ENCODE results near the gene KLF5. TPM values are rescaled to one million over a fixed set of nuclear protein-coding genes. Genes with fewer than 3 reads are reported as not detected.

Gene KLF5
- total RNA-seq, 1 experiment from 2014 or later: 2.3 TPM

DNA sequence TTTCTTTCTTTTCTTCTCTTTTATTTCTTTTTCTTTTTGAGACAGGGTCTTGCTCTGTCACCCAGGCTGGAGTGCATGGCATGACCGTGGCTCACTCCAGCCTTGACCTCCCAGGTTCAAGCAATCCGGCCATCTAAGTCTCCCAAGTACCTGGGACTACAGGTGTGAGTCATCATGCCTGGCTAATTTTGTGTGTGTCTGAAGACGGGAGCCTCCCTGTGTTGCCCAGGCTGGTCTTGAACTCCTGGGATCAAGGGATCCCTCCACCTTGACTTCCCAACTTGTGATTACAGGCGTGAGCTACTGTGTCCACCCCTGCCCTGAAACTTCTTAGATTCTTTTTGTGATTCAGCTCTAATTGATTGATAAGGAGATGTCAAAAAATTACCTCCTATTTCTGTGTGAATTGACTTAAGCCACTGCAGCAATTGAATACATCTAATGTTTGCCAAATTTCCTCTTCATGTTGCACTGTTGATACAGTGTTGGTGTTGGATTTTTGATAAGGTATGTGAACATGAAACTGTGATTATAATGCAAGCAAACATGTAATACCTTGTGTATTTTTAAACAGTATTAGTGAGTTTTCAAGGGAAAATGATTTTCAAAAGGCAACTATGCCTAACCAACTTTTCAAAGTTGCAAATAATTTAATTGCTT is 22.6 kb downstream of the KLF5 start (continued):
- TF ChIP-seq, protein P1, sequence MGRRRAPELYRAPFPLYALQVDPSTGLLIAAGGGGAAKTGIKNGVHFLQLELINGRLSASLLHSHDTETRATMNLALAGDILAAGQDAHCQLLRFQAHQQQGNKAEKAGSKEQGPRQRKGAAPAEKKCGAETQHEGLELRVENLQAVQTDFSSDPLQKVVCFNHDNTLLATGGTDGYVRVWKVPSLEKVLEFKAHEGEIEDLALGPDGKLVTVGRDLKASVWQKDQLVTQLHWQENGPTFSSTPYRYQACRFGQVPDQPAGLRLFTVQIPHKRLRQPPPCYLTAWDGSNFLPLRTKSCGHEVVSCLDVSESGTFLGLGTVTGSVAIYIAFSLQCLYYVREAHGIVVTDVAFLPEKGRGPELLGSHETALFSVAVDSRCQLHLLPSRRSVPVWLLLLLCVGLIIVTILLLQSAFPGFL (CRISPR knock-in tag; IDR thresholded peaks at IDR 0.05; ENCODE audit: borderline replicate concordance): no peak
- no peak for TF ChIP-seq GABPB1 (CRISPR knock-in tag; IDR thresholded peaks at IDR 0.05)
- TF ChIP-seq ESRRA (CRISPR knock-in tag; IDR thresholded peaks at IDR 0.05; ENCODE audit: borderline replicate concordance): no peak
- no peak for TF ChIP-seq SMAD4 (CRISPR knock-in tag; IDR thresholded peaks at IDR 0.05)

DNA sequence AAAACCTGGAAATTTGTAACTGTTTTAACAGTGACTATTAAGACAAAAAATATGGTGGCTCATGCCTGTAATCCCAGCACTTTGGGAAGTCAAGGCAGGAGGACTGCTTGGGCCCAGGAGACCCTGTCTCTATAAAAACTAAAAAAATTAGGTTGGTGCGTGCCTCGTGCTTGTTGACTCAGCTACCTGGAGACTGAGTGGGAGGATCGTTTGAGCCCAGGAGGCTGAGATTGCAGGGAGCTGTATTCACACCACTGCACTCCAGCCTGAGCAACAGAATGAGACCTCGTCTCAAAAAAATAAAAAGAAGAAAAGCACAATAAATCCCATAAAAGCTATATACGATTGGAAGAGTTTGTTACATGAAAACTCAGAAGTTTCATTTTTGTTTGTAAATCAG is 23.7 kb downstream of the KLF5 start:
- H3K9me3 Mint-ChIP-seq: peaks cover 13% of the 10 kb centered on the region
- no peak for TF ChIP-seq ZNF317 (CRISPR knock-in tag; IDR thresholded peaks at IDR 0.05; ENCODE audit: borderline replicate concordance, low read depth)
- TF ChIP-seq, protein P2, sequence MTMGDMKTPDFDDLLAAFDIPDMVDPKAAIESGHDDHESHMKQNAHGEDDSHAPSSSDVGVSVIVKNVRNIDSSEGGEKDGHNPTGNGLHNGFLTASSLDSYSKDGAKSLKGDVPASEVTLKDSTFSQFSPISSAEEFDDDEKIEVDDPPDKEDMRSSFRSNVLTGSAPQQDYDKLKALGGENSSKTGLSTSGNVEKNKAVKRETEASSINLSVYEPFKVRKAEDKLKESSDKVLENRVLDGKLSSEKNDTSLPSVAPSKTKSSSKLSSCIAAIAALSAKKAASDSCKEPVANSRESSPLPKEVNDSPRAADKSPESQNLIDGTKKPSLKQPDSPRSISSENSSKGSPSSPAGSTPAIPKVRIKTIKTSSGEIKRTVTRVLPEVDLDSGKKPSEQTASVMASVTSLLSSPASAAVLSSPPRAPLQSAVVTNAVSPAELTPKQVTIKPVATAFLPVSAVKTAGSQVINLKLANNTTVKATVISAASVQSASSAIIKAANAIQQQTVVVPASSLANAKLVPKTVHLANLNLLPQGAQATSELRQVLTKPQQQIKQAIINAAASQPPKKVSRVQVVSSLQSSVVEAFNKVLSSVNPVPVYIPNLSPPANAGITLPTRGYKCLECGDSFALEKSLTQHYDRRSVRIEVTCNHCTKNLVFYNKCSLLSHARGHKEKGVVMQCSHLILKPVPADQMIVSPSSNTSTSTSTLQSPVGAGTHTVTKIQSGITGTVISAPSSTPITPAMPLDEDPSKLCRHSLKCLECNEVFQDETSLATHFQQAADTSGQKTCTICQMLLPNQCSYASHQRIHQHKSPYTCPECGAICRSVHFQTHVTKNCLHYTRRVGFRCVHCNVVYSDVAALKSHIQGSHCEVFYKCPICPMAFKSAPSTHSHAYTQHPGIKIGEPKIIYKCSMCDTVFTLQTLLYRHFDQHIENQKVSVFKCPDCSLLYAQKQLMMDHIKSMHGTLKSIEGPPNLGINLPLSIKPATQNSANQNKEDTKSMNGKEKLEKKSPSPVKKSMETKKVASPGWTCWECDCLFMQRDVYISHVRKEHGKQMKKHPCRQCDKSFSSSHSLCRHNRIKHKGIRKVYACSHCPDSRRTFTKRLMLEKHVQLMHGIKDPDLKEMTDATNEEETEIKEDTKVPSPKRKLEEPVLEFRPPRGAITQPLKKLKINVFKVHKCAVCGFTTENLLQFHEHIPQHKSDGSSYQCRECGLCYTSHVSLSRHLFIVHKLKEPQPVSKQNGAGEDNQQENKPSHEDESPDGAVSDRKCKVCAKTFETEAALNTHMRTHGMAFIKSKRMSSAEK (CRISPR knock-in tag; IDR thresholded peaks at IDR 0.05; ENCODE audit: borderline replicate concordance): no peak
- TF ChIP-seq, protein P3, sequence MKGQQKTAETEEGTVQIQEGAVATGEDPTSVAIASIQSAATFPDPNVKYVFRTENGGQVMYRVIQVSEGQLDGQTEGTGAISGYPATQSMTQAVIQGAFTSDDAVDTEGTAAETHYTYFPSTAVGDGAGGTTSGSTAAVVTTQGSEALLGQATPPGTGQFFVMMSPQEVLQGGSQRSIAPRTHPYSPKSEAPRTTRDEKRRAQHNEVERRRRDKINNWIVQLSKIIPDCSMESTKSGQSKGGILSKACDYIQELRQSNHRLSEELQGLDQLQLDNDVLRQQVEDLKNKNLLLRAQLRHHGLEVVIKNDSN (CRISPR knock-in tag; IDR thresholded peaks at IDR 0.05): no peak
- TF ChIP-seq SMAD3 (CRISPR knock-in tag; IDR thresholded peaks at IDR 0.05; ENCODE audit: borderline replicate concordance): no peak
- no peak for TF ChIP-seq ZNF121 (CRISPR knock-in tag; IDR thresholded peaks at IDR 0.05)
- no peak for TF ChIP-seq SMAD4 (CRISPR knock-in tag; IDR thresholded peaks at IDR 0.05)
- TF ChIP-seq ZNF219 (CRISPR knock-in tag; IDR thresholded peaks at IDR 0.05; ENCODE audit: borderline replicate concordance): no peak
- TF ChIP-seq, protein P4, sequence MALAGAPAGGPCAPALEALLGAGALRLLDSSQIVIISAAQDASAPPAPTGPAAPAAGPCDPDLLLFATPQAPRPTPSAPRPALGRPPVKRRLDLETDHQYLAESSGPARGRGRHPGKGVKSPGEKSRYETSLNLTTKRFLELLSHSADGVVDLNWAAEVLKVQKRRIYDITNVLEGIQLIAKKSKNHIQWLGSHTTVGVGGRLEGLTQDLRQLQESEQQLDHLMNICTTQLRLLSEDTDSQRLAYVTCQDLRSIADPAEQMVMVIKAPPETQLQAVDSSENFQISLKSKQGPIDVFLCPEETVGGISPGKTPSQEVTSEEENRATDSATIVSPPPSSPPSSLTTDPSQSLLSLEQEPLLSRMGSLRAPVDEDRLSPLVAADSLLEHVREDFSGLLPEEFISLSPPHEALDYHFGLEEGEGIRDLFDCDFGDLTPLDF (CRISPR knock-in tag; IDR thresholded peaks at IDR 0.05): no peak
- no peak for TF ChIP-seq MXD4 (CRISPR knock-in tag; IDR thresholded peaks at IDR 0.05; ENCODE audit: borderline replicate concordance)
- TF ChIP-seq, protein P5, sequence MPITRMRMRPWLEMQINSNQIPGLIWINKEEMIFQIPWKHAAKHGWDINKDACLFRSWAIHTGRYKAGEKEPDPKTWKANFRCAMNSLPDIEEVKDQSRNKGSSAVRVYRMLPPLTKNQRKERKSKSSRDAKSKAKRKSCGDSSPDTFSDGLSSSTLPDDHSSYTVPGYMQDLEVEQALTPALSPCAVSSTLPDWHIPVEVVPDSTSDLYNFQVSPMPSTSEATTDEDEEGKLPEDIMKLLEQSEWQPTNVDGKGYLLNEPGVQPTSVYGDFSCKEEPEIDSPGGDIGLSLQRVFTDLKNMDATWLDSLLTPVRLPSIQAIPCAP (CRISPR knock-in tag; IDR thresholded peaks at IDR 0.05): no peak
- no peak for TF ChIP-seq ETV6 (CRISPR knock-in tag; IDR thresholded peaks at IDR 0.05)
- TF ChIP-seq, protein P6, sequence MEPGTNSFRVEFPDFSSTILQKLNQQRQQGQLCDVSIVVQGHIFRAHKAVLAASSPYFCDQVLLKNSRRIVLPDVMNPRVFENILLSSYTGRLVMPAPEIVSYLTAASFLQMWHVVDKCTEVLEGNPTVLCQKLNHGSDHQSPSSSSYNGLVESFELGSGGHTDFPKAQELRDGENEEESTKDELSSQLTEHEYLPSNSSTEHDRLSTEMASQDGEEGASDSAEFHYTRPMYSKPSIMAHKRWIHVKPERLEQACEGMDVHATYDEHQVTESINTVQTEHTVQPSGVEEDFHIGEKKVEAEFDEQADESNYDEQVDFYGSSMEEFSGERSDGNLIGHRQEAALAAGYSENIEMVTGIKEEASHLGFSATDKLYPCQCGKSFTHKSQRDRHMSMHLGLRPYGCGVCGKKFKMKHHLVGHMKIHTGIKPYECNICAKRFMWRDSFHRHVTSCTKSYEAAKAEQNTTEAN (CRISPR knock-in tag; IDR thresholded peaks at IDR 0.05): no peak
- no peak for TF ChIP-seq ZNF263 (CRISPR knock-in tag; IDR thresholded peaks at IDR 0.05; ENCODE audit: low read depth)
- no peak for TF ChIP-seq JUN (CRISPR knock-in tag; IDR thresholded peaks at IDR 0.05)
- no peak for TF ChIP-seq ESRRA (CRISPR knock-in tag; IDR thresholded peaks at IDR 0.05; ENCODE audit: borderline replicate concordance)
- no peak for TF ChIP-seq GRHL2 (CRISPR knock-in tag; IDR thresholded peaks at IDR 0.05; ENCODE audit: insufficient replicate concordance, severe bottlenecking)
- TF ChIP-seq TP53 (CRISPR knock-in tag; IDR thresholded peaks at IDR 0.05): no peak
- TF ChIP-seq FOXP1 (CRISPR knock-in tag; IDR thresholded peaks at IDR 0.05; ENCODE audit: borderline replicate concordance): no peak
- TF ChIP-seq, protein P7, sequence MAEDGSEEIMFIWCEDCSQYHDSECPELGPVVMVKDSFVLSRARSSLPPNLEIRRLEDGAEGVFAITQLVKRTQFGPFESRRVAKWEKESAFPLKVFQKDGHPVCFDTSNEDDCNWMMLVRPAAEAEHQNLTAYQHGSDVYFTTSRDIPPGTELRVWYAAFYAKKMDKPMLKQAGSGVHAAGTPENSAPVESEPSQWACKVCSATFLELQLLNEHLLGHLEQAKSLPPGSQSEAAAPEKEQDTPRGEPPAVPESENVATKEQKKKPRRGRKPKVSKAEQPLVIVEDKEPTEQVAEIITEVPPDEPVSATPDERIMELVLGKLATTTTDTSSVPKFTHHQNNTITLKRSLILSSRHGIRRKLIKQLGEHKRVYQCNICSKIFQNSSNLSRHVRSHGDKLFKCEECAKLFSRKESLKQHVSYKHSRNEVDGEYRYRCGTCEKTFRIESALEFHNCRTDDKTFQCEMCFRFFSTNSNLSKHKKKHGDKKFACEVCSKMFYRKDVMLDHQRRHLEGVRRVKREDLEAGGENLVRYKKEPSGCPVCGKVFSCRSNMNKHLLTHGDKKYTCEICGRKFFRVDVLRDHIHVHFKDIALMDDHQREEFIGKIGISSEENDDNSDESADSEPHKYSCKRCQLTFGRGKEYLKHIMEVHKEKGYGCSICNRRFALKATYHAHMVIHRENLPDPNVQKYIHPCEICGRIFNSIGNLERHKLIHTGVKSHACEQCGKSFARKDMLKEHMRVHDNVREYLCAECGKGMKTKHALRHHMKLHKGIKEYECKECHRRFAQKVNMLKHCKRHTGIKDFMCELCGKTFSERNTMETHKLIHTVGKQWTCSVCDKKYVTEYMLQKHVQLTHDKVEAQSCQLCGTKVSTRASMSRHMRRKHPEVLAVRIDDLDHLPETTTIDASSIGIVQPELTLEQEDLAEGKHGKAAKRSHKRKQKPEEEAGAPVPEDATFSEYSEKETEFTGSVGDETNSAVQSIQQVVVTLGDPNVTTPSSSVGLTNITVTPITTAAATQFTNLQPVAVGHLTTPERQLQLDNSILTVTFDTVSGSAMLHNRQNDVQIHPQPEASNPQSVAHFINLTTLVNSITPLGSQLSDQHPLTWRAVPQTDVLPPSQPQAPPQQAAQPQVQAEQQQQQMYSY (CRISPR knock-in tag; IDR thresholded peaks at IDR 0.05): no peak
- no peak overlapping the region for H3K27ac Mint-ChIP-seq
- H3K4me1 Mint-ChIP-seq: peaks cover 11% of the 10 kb centered on the region
- no peak overlapping the region for H3K4me3 Mint-ChIP-seq
- ChIA-PET CTCF (interaction anchor here (0.6 kb wide), 1 partner anchor 12 kb away, joined by 4 read pairs; no protein-coding TSS in a partner anchor), POLR2A (no interaction called here)
- H3K36me3 Mint-ChIP-seq: peaks cover 6% of the 10 kb centered on the region
- ATAC-seq: no peak
- H3K27me3 Mint-ChIP-seq (ENCODE audit: low read depth): no peaks in the 10 kb centered on the region
- no peak for DNase-seq (ENCODE audit: low spot score)

All from WTC11 (cell line).